SK-N-SH (cell line): ENCODE data around the gene RPL3. TPM values are rescaled to one million over a fixed set of nuclear protein-coding genes. Genes with fewer than 3 reads are reported as not detected.

ENCODE experiments used
- CTCF ChIA-PET: fragments of 300-600, 350-600 bp; formaldehyde crosslinking; extraction: SDS; loops from one replicate; lab custom pipeline; 2021; lab: Yijun Ruan, JAX
- POLR2A ChIA-PET: fragments of 350-600 bp; sonication (Branson Sonifier 250); formaldehyde crosslinking; extraction: SDS; loops from one replicate; lab custom pipeline; 2020; ENCODE audit warnings: antibody characterized with exemption, inconsistent platforms; lab: Yijun Ruan, JAX
- DNase-seq: peaks from one replicate; pipeline ENCODE4 v3.0.0; 2012
- H2AFZ ChIP-seq: fragments of 200-600 bp; sonication (generic); 2 replicates; pipeline ENCODE4 v1.8.1; 2016; ENCODE audit warnings: antibody characterized with exemption, mild to moderate bottlenecking, low read depth
- H3F3A ChIP-seq: fragments of 200-600 bp; sonication (generic); replicated peaks from 2 replicates; pipeline ENCODE3; 2016; ENCODE audit warnings: antibody characterized with exemption, mild to moderate bottlenecking; ENCODE audit not compliant: insufficient read depth
- H3K27ac ChIP-seq, 2 experiments: fragments of 200-500 bp in 1 of 2; fragments of 200-600 bp in 1 of 2; sonication (Bioruptor generic) in 1 of 2; sonication (generic), shearing (Covaris generic) in 1 of 2; 2 replicates each; pipeline versions ENCODE4 v1.5.1 to v1.6.1; 2014 to 2016; ENCODE audit warnings: low read depth in 2 of 2, inconsistent platforms in 1 of 2, low read length in 1 of 2, mild to moderate bottlenecking in 1 of 2, mixed read lengths in 1 of 2
- H3K27me3 ChIP-seq: fragments of 200-600 bp; sonication (generic), shearing (Covaris generic); 2 replicates; pipeline ENCODE4 v1.6.1; 2016; ENCODE audit warnings: mixed run types; ENCODE audit not compliant: insufficient read depth
- H3K36me3 ChIP-seq, 2 experiments: fragments of 200-500 bp in 1 of 2; fragments of 200-600 bp in 1 of 2; sonication (Bioruptor generic) in 1 of 2; sonication (generic) in 1 of 2; replicated peaks in 1 of 2; 2 replicates each; pipeline versions ENCODE3 to v1.5.1; 2014 to 2016; ENCODE audit warnings: low read length in 1 of 2, mild to moderate bottlenecking in 1 of 2; ENCODE audit not compliant: insufficient read depth in 2 of 2, control insufficient read depth in 1 of 2
- H3K4me1 ChIP-seq, 2 experiments: fragments of 200-500 bp in 1 of 2; fragments of 200-600 bp in 1 of 2; sonication (Bioruptor generic) in 1 of 2; sonication (generic), shearing (Covaris generic) in 1 of 2; 2 replicates each; pipeline versions ENCODE4 v1.5.1 to v1.6.1; 2014 to 2016; ENCODE audit warnings: low read depth in 1 of 2, low read length in 1 of 2, mixed run types in 1 of 2; ENCODE audit not compliant: insufficient read depth in 2 of 2, control insufficient read depth in 1 of 2
- H3K4me2 ChIP-seq: fragments of 200-600 bp; sonication (generic), shearing (Covaris generic); 2 replicates; pipeline ENCODE4 v1.6.1; 2017; ENCODE audit warnings: mixed run types
- H3K4me3 ChIP-seq, 2 experiments: fragments of 200-500 bp in 1 of 2; fragments of 200-600 bp in 1 of 2; sonication (Bioruptor generic) in 1 of 2; sonication (generic), shearing (Covaris generic) in 1 of 2; 2 replicates each; pipeline versions ENCODE4 v1.5.1 to v1.8.1; 2014 to 2016; ENCODE audit warnings: low read depth in 2 of 2, inconsistent platforms in 1 of 2, low read length in 1 of 2, mild to moderate bottlenecking in 1 of 2, mixed read lengths in 1 of 2, moderate library complexity in 1 of 2
- H3K79me2 ChIP-seq: fragments of 200-600 bp; sonication (generic); 2 replicates; pipeline ENCODE4 v1.8.1; 2017; ENCODE audit warnings: mild to moderate bottlenecking; ENCODE audit not compliant: insufficient read depth
- H3K9ac ChIP-seq: fragments of 200-600 bp; sonication (generic); 2 replicates; pipeline ENCODE4 v1.6.1; 2017; ENCODE audit warnings: mixed run types
- H3K9me2 ChIP-seq: fragments of 200-600 bp; sonication (generic); 2 replicates; pipeline ENCODE4 v1.6.1; 2017; ENCODE audit warnings: mixed run types
- H3K9me3 ChIP-seq: fragments of 200-600 bp; sonication (generic); 2 replicates; pipeline ENCODE4 v1.6.1; 2017; ENCODE audit warnings: mixed run types, mild to moderate bottlenecking, moderate library complexity
- H4K20me1 ChIP-seq: fragments of 200-600 bp; sonication (generic); 2 replicates; pipeline ENCODE4 v1.6.1; 2017; ENCODE audit warnings: mild to moderate bottlenecking, mixed run types; ENCODE audit not compliant: insufficient read depth
- ELF1 ChIP-seq: IDR thresholded peaks from 2 replicates; pipeline ENCODE4 v1.4.0; 2012
- FOXM1 ChIP-seq: IDR thresholded peaks from 2 replicates; pipeline ENCODE4 v1.4.0; 2012; ENCODE audit warnings: low read depth, mild to moderate bottlenecking
- GATA2 ChIP-seq: sonication (generic); formaldehyde crosslinking; IDR thresholded peaks from 2 replicates; pipeline ENCODE4 v1.5.0; 2020; ENCODE audit warnings: mild to moderate bottlenecking, missing genetic modification reagents
- JUND ChIP-seq: IDR thresholded peaks from 2 replicates; pipeline ENCODE4 v1.4.0; 2012
- MEF2A ChIP-seq: IDR thresholded peaks from 2 replicates; pipeline ENCODE4 v1.4.0; 2012; ENCODE audit warnings: low read depth, borderline replicate concordance
- MXI1 ChIP-seq: IDR thresholded peaks from 2 replicates; pipeline ENCODE4 v1.6.1; 2012; ENCODE audit warnings: mild to moderate bottlenecking, low read depth, low read length, improper control_type of control experiment
- PBX3 ChIP-seq: IDR thresholded peaks from 2 replicates; pipeline ENCODE4; 2012
- POLR2AphosphoS5 ChIP-seq: IDR thresholded peaks from 2 replicates; pipeline ENCODE4 v1.6.1; 2012; ENCODE audit warnings: low read depth, low read length
- RFX5 ChIP-seq: IDR thresholded peaks from 2 replicates; pipeline ENCODE4 v1.6.1; 2012; ENCODE audit warnings: mild to moderate bottlenecking, improper control_type of control experiment, low read length
- SMC3 ChIP-seq: IDR thresholded peaks from 2 replicates; pipeline ENCODE4 v1.6.1; 2012; ENCODE audit warnings: low read depth, low read length, improper control_type of control experiment
- TAF1 ChIP-seq: IDR thresholded peaks from 2 replicates; pipeline ENCODE4 v1.6.1; 2012; ENCODE audit warnings: low read depth, mild to moderate bottlenecking, low read length, moderate library complexity, borderline replicate concordance
- TCF12 ChIP-seq: IDR thresholded peaks from 2 replicates; pipeline ENCODE4 v1.4.0; 2012
- TEAD4 ChIP-seq: IDR thresholded peaks from 2 replicates; pipeline ENCODE4 v1.4.0; 2012; ENCODE audit warnings: mild to moderate bottlenecking, borderline replicate concordance; ENCODE audit not compliant: insufficient read depth
- USF1 ChIP-seq: IDR thresholded peaks from 2 replicates; pipeline ENCODE4 v1.4.0; 2012; ENCODE audit warnings: low read depth, borderline replicate concordance
- WGBS: methylation state at CpG from one replicate; pipeline ENCODE4 v1.1.6; 2017; ENCODE audit warnings: low lambda C conversion rate; 5-methylcytosine and 5-hydroxymethylcytosine counted together
- polyA plus RNA-seq, 3 experiments: library from polyadenylated mRNA; depleted of rRNA; stranded (reverse); fragments of >200 nt; gene quantifications; 2 replicates each; pipeline ENCODE4 v1.2.3, GENCODE V29; 2012
- TF ChIP-seq, protein P1 (sequence below): fragments of 200-600 bp; sonication (generic); IDR thresholded peaks from 2 replicates; pipeline ENCODE4 v1.6.1; 2017; ENCODE audit warnings: antibody characterized with exemption, mild to moderate bottlenecking, moderate library complexity
- TF ChIP-seq, protein P2 (sequence below): IDR thresholded peaks from 2 replicates; pipeline ENCODE4 v1.6.1; 2012; ENCODE audit warnings: mild to moderate bottlenecking, low read depth, low read length, moderate library complexity

Gene RPL3
- polyA plus RNA-seq, 1 of the 3 experiments (the other 2 are of a cell fraction), result 4,976 TPM

- Histone ChIP-seq H3K9ac (no peak overlapping the region), H3F3A (no peaks in the 10 kb centered on the region), H3K79me2 (no peaks in the 10 kb centered on the region), H2AFZ (no peak overlapping the region), H3K4me1 (peaks cover 0 to 11% of the 10 kb centered on the region in 2 experiments; a peak in 1 of 4 replicates), H3K9me3 (no peaks in the 10 kb centered on the region), H4K20me1 (no peaks in the 10 kb centered on the region), H3K4me3 (no peak overlapping the region), H3K36me3 (no peaks in the 10 kb centered on the region), H3K9me2 (no peaks in the 10 kb centered on the region), H3K4me2 (no peak overlapping the region), H3K27ac (no peak overlapping the region), H3K27me3 (no peaks in the 10 kb centered on the region)
- WGBS, result 75% methylated on average over 4 of the region's 9 CpGs
- no peak for DNase-seq
- CTCF ChIA-PET, result no interaction called here
- TF ChIP-seq SMC3, result no peak
- no peak for TF ChIP-seq FOXM1
- TF ChIP-seq, protein P1, sequence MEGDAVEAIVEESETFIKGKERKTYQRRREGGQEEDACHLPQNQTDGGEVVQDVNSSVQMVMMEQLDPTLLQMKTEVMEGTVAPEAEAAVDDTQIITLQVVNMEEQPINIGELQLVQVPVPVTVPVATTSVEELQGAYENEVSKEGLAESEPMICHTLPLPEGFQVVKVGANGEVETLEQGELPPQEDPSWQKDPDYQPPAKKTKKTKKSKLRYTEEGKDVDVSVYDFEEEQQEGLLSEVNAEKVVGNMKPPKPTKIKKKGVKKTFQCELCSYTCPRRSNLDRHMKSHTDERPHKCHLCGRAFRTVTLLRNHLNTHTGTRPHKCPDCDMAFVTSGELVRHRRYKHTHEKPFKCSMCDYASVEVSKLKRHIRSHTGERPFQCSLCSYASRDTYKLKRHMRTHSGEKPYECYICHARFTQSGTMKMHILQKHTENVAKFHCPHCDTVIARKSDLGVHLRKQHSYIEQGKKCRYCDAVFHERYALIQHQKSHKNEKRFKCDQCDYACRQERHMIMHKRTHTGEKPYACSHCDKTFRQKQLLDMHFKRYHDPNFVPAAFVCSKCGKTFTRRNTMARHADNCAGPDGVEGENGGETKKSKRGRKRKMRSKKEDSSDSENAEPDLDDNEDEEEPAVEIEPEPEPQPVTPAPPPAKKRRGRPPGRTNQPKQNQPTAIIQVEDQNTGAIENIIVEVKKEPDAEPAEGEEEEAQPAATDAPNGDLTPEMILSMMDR, result no peak
- TF ChIP-seq TEAD4, result no peak
- TF ChIP-seq ELF1, result no peak
- TF ChIP-seq TCF12, result no peak
- TF ChIP-seq TAF1, result no peak
- TF ChIP-seq POLR2AphosphoS5, result no peak
- no peak for TF ChIP-seq GATA2 (CRISPR knock-in tag)
- POLR2A ChIA-PET, result no interaction called here
These were observed 49.1 kb upstream of the RPL3 start for GRCh38 chr22:39368461-39368911.

DNA sequence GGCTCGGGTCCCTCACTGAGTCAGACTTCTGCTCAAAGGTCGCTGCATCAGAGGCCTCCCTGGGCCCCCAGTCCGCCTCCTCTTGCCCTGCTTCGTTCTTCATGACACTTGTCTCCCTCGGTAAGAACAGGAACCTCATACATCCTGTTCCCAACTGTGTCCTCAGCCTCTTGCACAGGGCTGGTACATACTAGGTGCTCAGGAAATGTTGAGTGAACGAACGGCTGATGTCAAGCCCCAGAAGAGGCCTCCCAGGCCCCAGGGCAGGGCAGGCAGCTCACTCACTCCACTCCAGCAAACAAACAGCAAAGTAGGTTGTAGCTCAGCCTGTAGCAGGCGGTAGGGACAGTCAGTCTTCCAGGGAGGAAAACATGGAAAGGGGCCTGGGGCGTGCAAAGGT lies 47.6 kb upstream of the RPL3 start:
- CTCF ChIA-PET, result no interaction called here
- Histone ChIP-seq H3K9me3 (no peaks in the 10 kb centered on the region), H3K9ac (no peak overlapping the region), H3K27me3 (no peaks in the 10 kb centered on the region), H4K20me1 (no peaks in the 10 kb centered on the region), H3K79me2 (no peaks in the 10 kb centered on the region), H2AFZ (no peak overlapping the region), H3K36me3 (no peaks in the 10 kb centered on the region), H3K27ac (no peak overlapping the region), H3K9me2 (no peaks in the 10 kb centered on the region), H3K4me1 (peaks cover 0 to 21% of the 10 kb centered on the region in 2 experiments; a peak in 1 of 4 replicates), H3F3A (no peaks in the 10 kb centered on the region), H3K4me2 (no peak overlapping the region), H3K4me3 (no peak overlapping the region)
- 82% methylated on average over 9 of the region's 9 CpGs for WGBS
- no peak for DNase-seq
- TF ChIP-seq RFX5 (no peak), POLR2AphosphoS5 (no peak), MXI1 (no peak), JUND (no peak)
- POLR2A ChIA-PET, result interaction anchor here (0.5 kb wide), 1 partner anchor 158 kb away, joined by 3 read pairs; no protein-coding TSS in a partner anchor

GRCh38 chr22:39365492-39365780 lies 46.0 kb upstream of the RPL3 start:
- Histone ChIP-seq H3K79me2 (no peaks in the 10 kb centered on the region), H3K9me3 (no peaks in the 10 kb centered on the region), H3K9ac (no peak overlapping the region), H3K27me3 (no peaks in the 10 kb centered on the region), H3K27ac (no peak overlapping the region), H3K4me1 (peaks cover 0 to 21% of the 10 kb centered on the region in 2 experiments; a peak in 1 of 4 replicates), H2AFZ (no peak overlapping the region), H3K36me3 (no peaks in the 10 kb centered on the region), H3K4me3 (no peak overlapping the region), H3K4me2 (no peak overlapping the region), H3F3A (no peaks in the 10 kb centered on the region), H3K9me2 (no peaks in the 10 kb centered on the region), H4K20me1 (no peaks in the 10 kb centered on the region)
- CTCF ChIA-PET, result interaction anchor here (0.7 to 0.8 kb wide), 2 partner anchors 8 to 34 kb away, joined by 3 read pairs; partner anchors contain the start of gene TAB1
- no peak for DNase-seq
- POLR2A ChIA-PET, result no interaction called here
- WGBS, result 92% methylated on average over 2 of the region's 3 CpGs
- no peak for TF ChIP-seq JUND
- no peak for TF ChIP-seq RFX5
- TF ChIP-seq PBX3, result no peak
- TF ChIP-seq MEF2A, result no peak
- TF ChIP-seq, protein P2, sequence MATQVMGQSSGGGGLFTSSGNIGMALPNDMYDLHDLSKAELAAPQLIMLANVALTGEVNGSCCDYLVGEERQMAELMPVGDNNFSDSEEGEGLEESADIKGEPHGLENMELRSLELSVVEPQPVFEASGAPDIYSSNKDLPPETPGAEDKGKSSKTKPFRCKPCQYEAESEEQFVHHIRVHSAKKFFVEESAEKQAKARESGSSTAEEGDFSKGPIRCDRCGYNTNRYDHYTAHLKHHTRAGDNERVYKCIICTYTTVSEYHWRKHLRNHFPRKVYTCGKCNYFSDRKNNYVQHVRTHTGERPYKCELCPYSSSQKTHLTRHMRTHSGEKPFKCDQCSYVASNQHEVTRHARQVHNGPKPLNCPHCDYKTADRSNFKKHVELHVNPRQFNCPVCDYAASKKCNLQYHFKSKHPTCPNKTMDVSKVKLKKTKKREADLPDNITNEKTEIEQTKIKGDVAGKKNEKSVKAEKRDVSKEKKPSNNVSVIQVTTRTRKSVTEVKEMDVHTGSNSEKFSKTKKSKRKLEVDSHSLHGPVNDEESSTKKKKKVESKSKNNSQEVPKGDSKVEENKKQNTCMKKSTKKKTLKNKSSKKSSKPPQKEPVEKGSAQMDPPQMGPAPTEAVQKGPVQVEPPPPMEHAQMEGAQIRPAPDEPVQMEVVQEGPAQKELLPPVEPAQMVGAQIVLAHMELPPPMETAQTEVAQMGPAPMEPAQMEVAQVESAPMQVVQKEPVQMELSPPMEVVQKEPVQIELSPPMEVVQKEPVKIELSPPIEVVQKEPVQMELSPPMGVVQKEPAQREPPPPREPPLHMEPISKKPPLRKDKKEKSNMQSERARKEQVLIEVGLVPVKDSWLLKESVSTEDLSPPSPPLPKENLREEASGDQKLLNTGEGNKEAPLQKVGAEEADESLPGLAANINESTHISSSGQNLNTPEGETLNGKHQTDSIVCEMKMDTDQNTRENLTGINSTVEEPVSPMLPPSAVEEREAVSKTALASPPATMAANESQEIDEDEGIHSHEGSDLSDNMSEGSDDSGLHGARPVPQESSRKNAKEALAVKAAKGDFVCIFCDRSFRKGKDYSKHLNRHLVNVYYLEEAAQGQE, result no peak
- no peak for TF ChIP-seq USF1
- no peak for TF ChIP-seq TCF12
